Measurements from ENCODE around the gene CCDC34.

DNA sequence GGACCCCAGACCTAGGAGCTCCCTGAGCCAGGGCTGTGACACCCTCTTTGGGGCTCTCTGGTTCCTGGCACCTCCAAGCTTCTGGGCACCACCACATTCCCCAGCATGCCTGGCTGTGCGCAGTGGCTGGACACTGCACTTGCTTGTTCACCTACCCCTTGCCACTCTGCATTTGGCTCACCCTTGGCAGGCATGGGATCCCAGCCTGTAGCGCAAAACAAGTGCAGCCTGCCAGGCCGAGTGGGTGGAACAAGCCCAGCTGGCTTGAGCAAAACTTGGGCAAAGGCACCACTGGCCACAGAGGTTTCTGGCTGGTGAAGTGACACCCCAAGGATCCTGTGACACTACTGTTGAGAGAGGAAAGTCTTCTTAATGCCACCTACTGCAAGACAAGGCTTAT, 57.3 kb downstream of the CCDC34 start:
- TF ChIP-seq, protein P1, sequence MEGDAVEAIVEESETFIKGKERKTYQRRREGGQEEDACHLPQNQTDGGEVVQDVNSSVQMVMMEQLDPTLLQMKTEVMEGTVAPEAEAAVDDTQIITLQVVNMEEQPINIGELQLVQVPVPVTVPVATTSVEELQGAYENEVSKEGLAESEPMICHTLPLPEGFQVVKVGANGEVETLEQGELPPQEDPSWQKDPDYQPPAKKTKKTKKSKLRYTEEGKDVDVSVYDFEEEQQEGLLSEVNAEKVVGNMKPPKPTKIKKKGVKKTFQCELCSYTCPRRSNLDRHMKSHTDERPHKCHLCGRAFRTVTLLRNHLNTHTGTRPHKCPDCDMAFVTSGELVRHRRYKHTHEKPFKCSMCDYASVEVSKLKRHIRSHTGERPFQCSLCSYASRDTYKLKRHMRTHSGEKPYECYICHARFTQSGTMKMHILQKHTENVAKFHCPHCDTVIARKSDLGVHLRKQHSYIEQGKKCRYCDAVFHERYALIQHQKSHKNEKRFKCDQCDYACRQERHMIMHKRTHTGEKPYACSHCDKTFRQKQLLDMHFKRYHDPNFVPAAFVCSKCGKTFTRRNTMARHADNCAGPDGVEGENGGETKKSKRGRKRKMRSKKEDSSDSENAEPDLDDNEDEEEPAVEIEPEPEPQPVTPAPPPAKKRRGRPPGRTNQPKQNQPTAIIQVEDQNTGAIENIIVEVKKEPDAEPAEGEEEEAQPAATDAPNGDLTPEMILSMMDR (IDR thresholded peaks at IDR 0.05; ENCODE audit: control extremely low read depth in 1 of 3, insufficient read depth in 1 of 3, low read depth in 1 of 3, low read length in 3 of 3): no peak
- TF ChIP-seq SRF (IDR thresholded peaks at IDR 0.05; ENCODE audit: low read depth, low read length) (no peak), EZH2 (IDR thresholded peaks at IDR 0.05; ENCODE audit: low read depth, low read length, severe bottlenecking) (no peak), POLR2AphosphoS5 (IDR thresholded peaks at IDR 0.05; ENCODE audit: low read depth, low read length) (no peak), BACH1 (IDR thresholded peaks at IDR 0.05; ENCODE audit: low read length) (no peak), BRCA1 (IDR thresholded peaks at IDR 0.05; ENCODE audit: low read depth, low read length) (no peak), CEBPB (IDR thresholded peaks at IDR 0.05; ENCODE audit: low read depth, low read length) (no peak), ZNF274 (IDR thresholded peaks at IDR 0.05; ENCODE audit: borderline replicate concordance, extremely low read depth, low read length) (no peak)
- TF ChIP-seq, protein P2, sequence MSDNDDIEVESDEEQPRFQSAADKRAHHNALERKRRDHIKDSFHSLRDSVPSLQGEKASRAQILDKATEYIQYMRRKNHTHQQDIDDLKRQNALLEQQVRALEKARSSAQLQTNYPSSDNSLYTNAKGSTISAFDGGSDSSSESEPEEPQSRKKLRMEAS (IDR thresholded peaks at IDR 0.05): no peak

All from H1 (cell line).